Right renal cortex interstitium (tissue), 3 donors: ENCODE data around the gene ST3GAL2. TPM values are rescaled to one million over a fixed set of nuclear protein-coding genes. Genes with fewer than 3 reads are reported as not detected.

ENCODE experiments used
- DNase-seq, 3 donors: peaks; one replicate each; pipeline ENCODE4 v3.0.0-alpha.2; 2013; ENCODE audit warnings: low read depth in 3 of 3, low spot score in 2 of 3
- polyA plus RNA-seq, 3 donors: library from polyadenylated mRNA; unstranded; fragments of 120-200 nt; gene quantifications; one replicate each; pipeline ENCODE4 v1.2.1, GENCODE V29; 2013; ENCODE audit not compliant: insufficient read length in 3 of 3

ST3GAL2 gene
- polyA plus RNA-seq, 3 donors = 22.4 to 27.6 (median 24.2) TPM

- no peak for DNase-seq
Measured at GRCh38 chr16:70440009-70440692, 1.3 kb upstream of the ST3GAL2 start.

- no peak for DNase-seq
Measured at GRCh38 chr16:70438585-70438968, 323 bp downstream of the ST3GAL2 start.

GRCh38 chr16:70437582-70438557, 1.0 kb downstream of the ST3GAL2 start:
- no peak for DNase-seq

- DNase-seq = peak in 2 of 3 donors; percentile 77 to 81
Measured at GRCh38 chr16:70437017-70437581, 1.8 kb downstream of the ST3GAL2 start.

GRCh38 chr16:70434484-70435260, 4.2 kb downstream of the ST3GAL2 start:
- DNase-seq = no peak

GRCh38 chr16:70433458-70434103, 5.3 kb downstream of the ST3GAL2 start:
- DNase-seq = no peak

- DNase-seq = no peak
Measured at GRCh38 chr16:70432723-70433457, 6.0 kb downstream of the ST3GAL2 start.

GRCh38 chr16:70432356-70432722, 6.6 kb downstream of the ST3GAL2 start:
- no peak for DNase-seq

GRCh38 chr16:70430667-70431536, 8.0 kb downstream of the ST3GAL2 start:
- no peak for DNase-seq

- no peak for DNase-seq
Measured at GRCh38 chr16:70429888-70430666, 8.8 kb downstream of the ST3GAL2 start.

- DNase-seq = peak in 2 of 3 donors; percentile 79 to 82
Measured at GRCh38 chr16:70428178-70428998, 10.5 kb downstream of the ST3GAL2 start.

- no peak for DNase-seq
Measured at GRCh38 chr16:70427786-70428177, 11.1 kb downstream of the ST3GAL2 start.

- DNase-seq = no peak
Measured at GRCh38 chr16:70422543-70422942, 16.4 kb downstream of the ST3GAL2 start.

GRCh38 chr16:70421473-70422311, 17.2 kb downstream of the ST3GAL2 start:
- DNase-seq = no peak

- no peak for DNase-seq
Measured at GRCh38 chr16:70421014-70421413, 17.9 kb downstream of the ST3GAL2 start.
